ENCODE measurements around the gene SH3D19.
"Not testable (repeated sequence)": the region's sequence is repeated elsewhere in the genome, so short reads cannot be mapped to it uniquely, and the experiment has no call there.

The SH3D19 gene

GRCh38 chr4:151325111-151325948, at the start of gene SH3D19:
TSS of gene SH3D19 (minus strand) at chr4:151325605. CDS start at chr4:151325352, 253 bp downstream.
- DNase-seq (ENCODE audit: low read depth) = no peak

DNA sequence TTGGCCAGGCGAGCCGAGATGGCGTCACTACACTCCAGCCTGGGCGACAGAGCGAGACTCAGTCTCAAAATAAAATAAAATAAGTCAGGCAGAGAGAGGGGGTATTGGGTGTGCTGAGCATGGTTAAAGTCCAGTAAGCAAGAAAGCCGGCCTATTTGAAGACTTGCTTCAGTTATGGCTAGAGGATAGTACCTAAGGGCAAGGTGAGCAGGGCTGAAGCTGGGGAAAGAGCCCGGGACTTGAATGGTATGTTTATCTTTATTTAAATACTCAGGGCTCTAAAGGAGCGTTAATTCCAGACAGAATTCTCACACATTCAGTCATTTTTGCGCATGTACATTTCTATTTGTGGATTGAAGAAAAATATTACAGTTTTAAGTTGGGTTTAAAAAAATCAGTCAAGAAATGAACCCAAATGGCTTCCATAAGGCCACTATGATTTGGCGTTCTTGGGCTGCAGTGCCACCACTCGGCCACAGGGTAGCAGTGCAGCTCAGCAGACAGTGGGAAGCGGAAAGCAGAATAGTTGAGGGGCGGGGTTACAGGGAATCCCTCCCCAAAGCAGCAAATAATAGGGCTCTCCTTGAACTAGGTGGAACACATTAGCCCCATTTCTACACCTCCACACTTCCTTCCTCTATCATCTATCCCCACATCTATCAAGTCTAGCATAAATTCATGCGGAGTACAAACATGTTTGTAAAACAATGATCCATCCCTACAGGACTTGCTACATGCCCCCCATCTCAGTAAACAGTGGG, 37.2 kb upstream of the SH3D19 start:
- peak; percentile 47 for DNase-seq (ENCODE audit: low read depth)

GRCh38 chr4:151361966-151362365, 36.6 kb upstream of the SH3D19 start:
- DNase-seq (ENCODE audit: low read depth) = no peak

DNA sequence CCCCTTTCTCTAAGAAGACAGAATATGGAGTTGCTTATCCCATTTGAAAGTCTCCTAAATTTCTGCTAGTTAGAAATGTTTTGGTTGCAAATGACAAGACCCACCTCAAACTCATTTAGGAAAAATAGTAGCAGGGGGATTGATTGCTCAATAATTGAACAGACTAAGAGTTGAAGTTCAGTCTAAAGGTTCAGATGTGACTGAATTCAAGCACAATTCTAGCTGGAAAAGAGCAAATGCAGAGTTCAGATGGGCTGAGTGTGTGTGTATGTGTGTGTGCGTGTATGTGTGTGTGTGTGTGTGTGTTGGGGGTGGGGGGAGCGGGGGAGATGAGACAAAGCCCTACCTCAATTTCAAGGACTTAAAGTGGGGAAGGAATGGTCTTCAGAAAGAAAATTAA, 35.7 kb upstream of the SH3D19 start:
- DNase-seq (ENCODE audit: low read depth) = no peak

GRCh38 chr4:151359576-151359975, 34.2 kb upstream of the SH3D19 start:
- no peak for DNase-seq (ENCODE audit: low read depth)

GRCh38 chr4:151358266-151358665, 32.9 kb upstream of the SH3D19 start:
- no peak for DNase-seq (ENCODE audit: low read depth)

- DNase-seq (ENCODE audit: low read depth) = no peak
Measured at GRCh38 chr4:151356510-151356909, 31.1 kb upstream of the SH3D19 start.

DNA sequence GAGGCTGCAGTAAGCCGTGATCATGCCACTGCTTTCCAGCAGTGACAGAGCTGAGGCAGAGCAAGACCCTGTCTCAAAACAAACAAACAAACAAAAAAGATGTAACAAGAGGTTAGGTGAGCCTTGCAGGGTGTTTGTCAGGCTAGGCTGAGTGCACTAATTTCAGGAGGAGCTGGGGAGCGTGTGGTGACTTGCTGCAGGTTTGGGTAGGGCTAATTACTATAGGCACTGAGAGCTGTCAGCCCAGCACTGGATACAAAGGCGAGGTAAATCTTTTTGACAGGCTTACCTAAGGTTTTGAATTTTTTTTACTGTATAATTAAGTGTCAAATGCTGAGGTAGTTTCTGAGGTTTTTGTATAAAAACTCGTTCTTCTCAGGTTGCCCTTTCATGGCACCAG, 29.8 kb upstream of the SH3D19 start:
- DNase-seq (ENCODE audit: low read depth) = no peak

DNA sequence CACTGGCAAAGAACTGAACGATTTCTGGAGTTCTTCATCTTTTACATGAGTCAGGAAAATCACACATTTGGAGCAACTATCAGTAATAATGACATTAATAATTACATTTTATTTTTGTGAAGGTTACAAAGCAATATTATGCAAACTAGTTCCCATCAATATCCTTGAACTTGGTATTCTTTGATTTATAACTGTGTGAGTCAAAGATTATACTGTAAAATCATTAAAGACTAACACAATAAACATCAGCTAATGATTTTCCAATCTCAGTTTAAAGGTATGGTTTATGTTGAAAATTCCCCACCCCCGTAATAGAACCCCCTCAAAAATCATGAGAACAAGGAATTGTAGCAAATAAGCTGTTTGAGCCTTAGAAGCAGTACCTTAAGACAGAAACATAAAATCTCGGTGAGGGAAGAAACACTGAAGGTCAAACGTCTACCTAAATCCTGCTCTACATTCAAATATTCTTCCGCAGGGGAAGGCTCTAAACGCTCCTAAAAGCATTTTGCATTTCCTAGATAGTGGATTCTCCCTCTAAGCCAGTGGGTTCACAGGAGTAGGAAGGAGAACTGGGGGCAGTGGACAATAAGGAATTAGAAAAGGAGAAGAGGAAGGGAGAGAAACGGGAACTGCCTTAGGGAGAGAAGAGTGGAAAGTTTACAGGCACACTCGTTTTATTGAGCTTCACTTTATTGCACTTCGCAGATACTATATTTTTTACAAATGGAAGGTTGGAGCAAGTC, 22.3 kb upstream of the SH3D19 start:
- no peak for DNase-seq (ENCODE audit: low read depth)

DNA sequence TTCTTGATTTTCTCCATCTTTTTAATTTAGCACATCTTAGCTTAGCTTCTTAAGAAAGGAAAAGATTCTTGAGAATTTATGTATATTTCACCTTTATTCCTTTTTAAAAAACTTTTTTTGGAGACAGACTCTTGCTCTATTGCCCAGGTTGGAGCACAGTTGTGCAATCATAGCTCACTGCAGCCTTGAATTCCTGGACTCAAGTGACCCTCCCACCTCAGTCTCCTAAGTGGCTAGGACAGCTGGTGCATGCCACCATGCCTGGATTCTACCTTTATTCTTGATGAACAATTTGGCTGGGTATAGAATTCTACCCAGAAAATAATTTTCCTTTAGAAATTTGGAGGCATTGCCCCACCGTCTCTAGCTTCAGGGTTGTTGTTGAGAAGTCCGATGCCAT, 19.5 kb upstream of the SH3D19 start:
- DNase-seq (ENCODE audit: low read depth) = no peak

GRCh38 chr4:151340751-151341385, 15.5 kb upstream of the SH3D19 start:
- no peak for DNase-seq (ENCODE audit: low read depth)

- DNase-seq (ENCODE audit: low read depth) = no peak
Measured at GRCh38 chr4:151339467-151339866, 14.1 kb upstream of the SH3D19 start.

GRCh38 chr4:151331276-151332042, 6.1 kb upstream of the SH3D19 start:
- no peak for DNase-seq (ENCODE audit: low read depth)

DNA sequence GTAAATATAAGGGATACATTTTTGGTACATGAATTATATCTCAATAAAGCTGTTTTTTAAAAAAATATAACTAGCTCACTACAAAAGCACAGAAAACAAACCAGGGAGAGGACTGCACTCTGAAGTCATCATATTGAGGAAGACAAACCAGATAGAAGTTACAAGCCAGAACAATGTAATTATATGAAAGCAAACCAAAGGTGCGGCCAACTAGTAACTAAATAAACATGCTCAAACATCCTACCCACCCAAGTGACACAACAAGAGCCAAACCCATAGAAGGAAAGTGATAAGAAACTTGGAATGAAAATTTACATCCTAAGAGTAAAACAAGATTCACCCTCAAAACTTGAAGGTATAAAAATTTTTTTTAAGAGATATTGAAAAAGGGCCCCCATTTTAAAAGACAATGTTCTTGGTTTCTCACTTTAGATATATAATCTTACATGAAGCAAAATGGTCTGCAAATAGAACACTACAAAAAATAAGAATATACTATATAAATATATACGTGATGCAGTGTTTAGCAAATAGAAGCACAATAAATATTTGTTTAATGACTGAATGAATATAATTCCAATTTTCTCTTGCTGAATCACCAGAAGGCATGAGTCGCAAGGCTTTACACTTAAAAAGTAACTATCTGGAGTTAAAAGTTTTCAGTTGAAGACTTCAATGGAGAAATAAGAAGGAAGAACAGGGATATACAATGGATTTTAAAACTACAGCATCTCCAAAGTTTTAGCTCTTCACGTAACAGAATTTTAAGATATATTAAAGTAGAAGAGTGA, 4.0 kb upstream of the SH3D19 start:
- no peak for DNase-seq (ENCODE audit: low read depth)

GRCh38 chr4:151325949-151326246, 493 bp upstream of the SH3D19 start:
- no peak for DNase-seq (ENCODE audit: low read depth)

DNA sequence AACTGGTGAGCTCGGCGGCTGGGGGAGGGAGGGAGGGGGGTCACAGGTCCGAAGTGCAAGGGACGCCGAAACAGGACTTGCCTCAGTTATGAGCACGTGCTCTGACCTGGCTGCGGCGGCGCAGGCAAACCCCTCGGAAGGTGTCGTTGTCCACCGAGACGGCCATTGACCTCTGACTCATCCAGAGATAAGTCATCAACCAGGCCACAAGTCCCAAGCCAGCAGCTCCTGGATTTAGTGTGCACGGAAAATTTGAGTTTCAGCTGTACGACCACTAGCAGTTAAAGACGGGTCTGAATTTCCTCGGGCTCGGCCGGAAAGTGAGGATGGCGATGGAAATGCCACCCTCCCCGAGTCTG, 674 bp downstream of the SH3D19 start:
- DNase-seq (ENCODE audit: low read depth) = no peak

DNA sequence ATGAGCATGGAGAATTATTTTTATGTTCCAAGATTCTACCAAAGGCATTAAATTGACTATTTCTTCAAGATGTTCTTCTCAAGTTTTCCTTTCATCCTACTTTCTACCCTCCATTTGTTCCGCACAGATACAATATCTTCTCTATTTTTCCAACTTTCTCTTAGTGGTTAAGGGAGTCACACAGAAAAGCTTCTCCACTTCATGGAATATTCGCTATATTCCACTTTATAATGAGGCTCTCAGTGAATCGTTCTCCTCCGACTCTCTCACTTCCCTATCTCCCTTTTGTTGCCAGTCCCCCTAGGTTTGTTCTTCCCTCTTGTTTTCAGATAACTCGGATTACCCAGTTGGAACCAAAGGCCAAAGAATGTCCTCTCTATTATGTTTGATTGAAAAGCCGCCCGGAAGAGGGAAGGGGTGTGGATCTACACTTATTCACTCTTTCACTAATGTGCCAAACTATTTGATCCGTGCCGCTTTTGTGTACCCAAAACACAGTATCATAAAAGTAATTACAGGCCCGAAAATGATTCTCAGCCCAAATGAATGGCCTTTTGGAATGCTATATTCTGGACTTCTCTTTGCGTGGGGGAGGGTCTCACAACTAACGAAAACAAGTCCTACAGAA, 1.2 kb downstream of the SH3D19 start:
- no peak for DNase-seq (ENCODE audit: low read depth)

DNA sequence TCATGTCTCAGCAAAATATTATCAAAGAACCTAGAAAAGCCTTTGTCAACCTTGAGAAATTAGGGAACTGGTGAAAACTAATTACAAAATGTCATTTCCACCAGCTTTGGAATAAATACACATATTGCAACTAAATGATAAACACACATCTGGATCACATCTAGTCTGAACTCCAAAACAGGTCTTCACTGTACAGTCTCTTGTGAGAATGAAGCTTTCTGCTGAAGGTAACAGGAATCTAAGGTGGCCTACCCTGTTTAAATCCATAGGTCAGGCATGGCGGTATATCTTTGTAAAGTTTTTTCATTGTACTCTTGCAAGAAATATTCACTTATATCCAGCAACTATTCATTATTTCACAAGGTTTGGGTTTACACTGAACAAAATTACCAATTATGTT, 1.7 kb downstream of the SH3D19 start:
- no peak for DNase-seq (ENCODE audit: low read depth)

DNA sequence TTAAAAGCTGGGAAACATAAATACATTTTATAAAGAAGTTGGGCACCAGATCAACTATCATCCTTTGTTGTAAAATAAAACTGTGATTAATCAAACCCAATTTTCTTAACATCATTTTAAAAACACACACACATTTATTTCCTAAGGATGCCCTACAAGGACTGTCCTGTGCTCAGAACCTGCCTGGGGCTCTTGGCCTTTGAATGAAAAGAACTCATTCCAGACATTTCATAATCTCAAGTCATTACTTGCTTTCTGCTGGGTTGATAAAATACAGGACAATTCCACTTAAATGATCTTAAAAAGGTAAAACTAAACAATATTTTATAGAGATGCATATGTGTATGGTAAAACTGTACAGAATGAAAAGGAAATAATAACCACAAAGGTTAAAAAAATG, 2.8 kb downstream of the SH3D19 start:
- DNase-seq (ENCODE audit: low read depth) = no peak

DNA sequence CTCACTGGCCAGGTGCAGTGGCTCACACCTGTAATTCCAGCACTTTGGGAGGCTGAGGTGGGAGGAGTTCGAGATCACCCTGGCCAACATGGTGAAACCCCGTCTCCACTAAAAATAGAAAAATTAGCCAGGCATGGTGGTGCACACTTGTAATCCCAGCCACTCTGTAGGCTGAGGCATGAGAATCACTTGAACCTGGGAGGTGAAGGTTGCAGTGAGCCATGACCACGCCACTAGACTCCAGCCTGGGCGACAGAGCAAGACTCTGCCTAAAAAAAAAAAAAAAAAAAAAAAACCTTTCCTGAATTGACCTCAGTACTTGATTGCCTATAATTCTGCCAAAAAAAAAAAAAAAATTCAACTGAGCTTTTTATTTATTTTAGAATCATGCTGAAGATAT, 3.2 kb downstream of the SH3D19 start:
- not testable (repeated sequence) for DNase-seq (ENCODE audit: low read depth)
